ENCODE data around the gene CTBP2.
"Not testable (repeated sequence)": the region's sequence is repeated elsewhere in the genome, so short reads cannot be mapped to it uniquely, and the experiment has no call there.

CTBP2 gene

GRCh38 chr10:125060026-125060425 is 100.3 kb downstream of the CTBP2 start:
- TF ChIP-seq CTCF (conservative IDR thresholded peaks at IDR 0.05; ENCODE audit: control insufficient read depth, insufficient read depth, low read depth, low read length), result no peak
- no peak overlapping the region for H3K4me3 ChIP-seq (ENCODE audit: control insufficient read depth, low read depth, low read length)
- peak; percentile 42 for DNase-seq (ENCODE audit: low read depth)

- H3K4me3 ChIP-seq (ENCODE audit: control insufficient read depth, low read depth, low read length); DNase-seq (ENCODE audit: low read depth): not testable (repeated sequence)
These were observed 101.0 kb downstream of the CTBP2 start for GRCh38 chr10:125059348-125059747.

GRCh38 chr10:125057158-125058001 is 103.0 kb downstream of the CTBP2 start:
- no peak for TF ChIP-seq CTCF (conservative IDR thresholded peaks at IDR 0.05; ENCODE audit: control insufficient read depth, insufficient read depth, low read depth, low read length)
- DNase-seq (ENCODE audit: low read depth), result peak; percentile 99
- H3K4me3 ChIP-seq (ENCODE audit: control insufficient read depth, low read depth, low read length), result no peak overlapping the region

- H3K4me3 ChIP-seq (ENCODE audit: control insufficient read depth, low read depth, low read length), result peak overlapping the region; percentile 7
- TF ChIP-seq CTCF (conservative IDR thresholded peaks at IDR 0.05; ENCODE audit: control insufficient read depth, insufficient read depth, low read depth, low read length), result no peak
- no peak for DNase-seq (ENCODE audit: low read depth)
These were observed 103.9 kb downstream of the CTBP2 start for GRCh38 chr10:125056161-125057132.

GRCh38 chr10:125055446-125055845 is 104.9 kb downstream of the CTBP2 start:
- H3K4me3 ChIP-seq (ENCODE audit: control insufficient read depth, low read depth, low read length), result no peak overlapping the region
- DNase-seq (ENCODE audit: low read depth), result no peak
- no peak for TF ChIP-seq CTCF (conservative IDR thresholded peaks at IDR 0.05; ENCODE audit: control insufficient read depth, insufficient read depth, low read depth, low read length)

GRCh38 chr10:125054669-125055268 is 105.6 kb downstream of the CTBP2 start:
- no peak for TF ChIP-seq CTCF (conservative IDR thresholded peaks at IDR 0.05; ENCODE audit: control insufficient read depth, insufficient read depth, low read depth, low read length)
- no peak overlapping the region for H3K4me3 ChIP-seq (ENCODE audit: control insufficient read depth, low read depth, low read length)
- no peak for DNase-seq (ENCODE audit: low read depth)

All from fibroblast of mammary gland (primary cell).